Measurements from ENCODE around the gene RNF115. TPM values are rescaled to one million over a fixed set of nuclear protein-coding genes. Genes with fewer than 3 reads are reported as not detected.

RNF115 gene
- total RNA-seq, 5 donors from 2014 or later (not counting 1 experiment from before 2014, with no cell fraction given) = 12.0 to 17.5 (median 13.4) TPM

Other genes starting within 250 kb of the RNF115 start
- 10 to 100 TPM; 30.3 to 46.2 (median 35.0) TPM for gene GPR89A, start 216.1 kb downstream of the RNF115 start, total RNA-seq
- under 1 TPM in 1 of 5 donors, not detected in 4; 0.39 TPM for gene PDZK1, start 116.7 kb downstream of the RNF115 start, total RNA-seq
- gene CD160, start 104.6 kb downstream of the RNF115 start, total RNA-seq = 1 to 10 TPM in 3 of 5 donors, under 1 TPM in 2; 0.53 to 9.1 (median 1.7) TPM
- 10 to 100 TPM; 24.5 to 42.0 (median 38.2) TPM for gene POLR3C, start 105 bp upstream of the RNF115 start, total RNA-seq
- gene NUDT17, start 21.5 kb upstream of the RNF115 start, total RNA-seq = 1 to 10 TPM; 2.8 to 7.6 (median 6.3) TPM
- 10 to 100 TPM; 22.1 to 28.3 (median 26.8) TPM for gene PIAS3, start 35.0 kb upstream of the RNF115 start, total RNA-seq
- under 1 TPM in 1 of 5 donors, not detected in 4; 0.09 TPM for gene ANKRD35, start 61.8 kb upstream of the RNF115 start, total RNA-seq
- gene ITGA10, start 86.0 kb upstream of the RNF115 start, total RNA-seq = 1 to 10 TPM; 1.7 to 5.1 (median 2.4) TPM
- gene PEX11B, start 94.6 kb upstream of the RNF115 start, total RNA-seq = 10 to 100 TPM; 18.8 to 36.3 (median 34.4) TPM
- gene RBM8A, start 103.4 kb upstream of the RNF115 start, total RNA-seq = 100 to 1,000 TPM; 124 to 153 (median 130) TPM
- gene LIX1L, start 133.9 kb upstream of the RNF115 start, total RNA-seq = 10 to 100 TPM; 43.4 to 74.4 (median 64.2) TPM
- gene ANKRD34A, start 140.5 kb upstream of the RNF115 start, total RNA-seq = 1 to 10 TPM in 3 of 5 donors, under 1 TPM in 2; 0.68 to 3.5 (median 1.7) TPM
- 10 to 100 TPM; 30.9 to 41.7 (median 38.3) TPM for gene POLR3GL, start 140.6 kb upstream of the RNF115 start, total RNA-seq
- gene TXNIP, start 172.5 kb upstream of the RNF115 start, total RNA-seq = 1,000 to 10,000 TPM in 1 of 5 donors, 100 to 1,000 TPM in 4; 721 to 2,117 (median 773) TPM
- gene HJV, start 197.6 kb upstream of the RNF115 start, total RNA-seq = not detected

Measured in T-cell (primary cell).